ENCODE measurements around the gene SSTR3. TPM values are rescaled to one million over a fixed set of nuclear protein-coding genes. Genes with fewer than 3 reads are reported as not detected.

The SSTR3 gene
- total and polyA plus RNA-seq, 2 of the 13 experiments (the other 11 are each of a cell fraction or from before 2014, with no cell fraction given) = 0.08 to 0.64 TPM

- H3K4me1 ChIP-seq (ENCODE audit: insufficient read depth, low read length) = peaks cover 66% of the 10 kb centered on the region
- FAIRE-seq = no peak
- no TSS peak for BruUV-seq (replicated peaks)
- no peaks in the 10 kb centered on the region for H3K36me3 ChIP-seq (replicated peaks in 1 of 2; ENCODE audit: control insufficient read depth in 1 of 2, insufficient read depth in 2 of 2, low read length in 2 of 2)
- peaks cover 3% of the 10 kb centered on the region; the same call in 1 of the 2 replicates for H4K20me1 ChIP-seq (ENCODE audit: insufficient read depth, low read length)
- TF ChIP-seq HINFP (CRISPR knock-in tag; IDR thresholded peaks at IDR 0.05; ENCODE audit: low read depth) (no peak), HHEX (CRISPR knock-in tag; IDR thresholded peaks at IDR 0.05) (no peak), ZNF546 (CRISPR knock-in tag; conservative IDR thresholded peaks at IDR 0.05) (no peak), MTERF4 (CRISPR knock-in tag; IDR thresholded peaks at IDR 0.05) (no peak), EP300 (IDR thresholded peaks at IDR 0.05; ENCODE audit: low read depth in 2 of 2, low read length in 2 of 2) (no peak), EP300 (CRISPR knock-in tag; IDR thresholded peaks at IDR 0.05; ENCODE audit: borderline replicate concordance) (no peak), TGIF2 (CRISPR knock-in tag; IDR thresholded peaks at IDR 0.05) (no peak), IKZF4 (CRISPR knock-in tag; IDR thresholded peaks at IDR 0.05; ENCODE audit: borderline replicate concordance, low read depth, not compliant biosample characterization) (no peak)
- ChIA-PET POLR2A (interaction anchor here (2.2 to 3.4 kb wide), 2 partner anchors 8 to 18 kb away, joined by 11 to 22 read pairs; partner anchors contain the start of gene C1QTNF6), CTCF (ENCODE audit: low intra/inter-chr PET ratio, low total read pairs) (interaction anchor here (1.1 kb wide), 1 partner anchor 35 kb away, joined by 3 read pairs; no protein-coding TSS in a partner anchor)
- no peak overlapping the region for H3K4me2 ChIP-seq (ENCODE audit: low read depth, low read length)
- in situ Hi-C loops (cut with HindIII; ENCODE audit: extremely low pct_ligation_motif_present, low pct_unique_long_range_greater_than_20kb) (loop anchor here (5.0 kb wide), 1 partner anchor 34 kb away; no protein-coding TSS in a partner anchor), intact Hi-C loops (cut with micrococcal nuclease; ENCODE audit: unreplicated experiment) (loop anchor here (5.0 kb wide), 1 partner anchor 164 kb away; no protein-coding TSS in a partner anchor)
- peak overlapping the region; percentile 90 for H3K27ac ChIP-seq (ENCODE audit: extremely low read length, insufficient read depth, low read length)
- H3K27me3 ChIP-seq (ENCODE audit: control insufficient read depth in 1 of 2, insufficient read depth in 2 of 2, low read length in 2 of 2) = no peaks in the 10 kb centered on the region
- H2AFZ ChIP-seq (ENCODE audit: low read length) = no peak overlapping the region
- ATAC-seq = no peak
- H3K79me2 ChIP-seq (ENCODE audit: insufficient read depth, low read length) = no peaks in the 10 kb centered on the region
- 100% methylated on average over 4 of the region's 4 CpGs for WGBS (ENCODE audit: low lambda C conversion rate)
- no peak for DNase-seq (ENCODE audit: low spot score)
- no peaks in the 10 kb centered on the region for H3K9me3 ChIP-seq (ENCODE audit: low read length)
- H3K9ac ChIP-seq (ENCODE audit: insufficient read depth, low read depth, low read length) = no peak overlapping the region
- no peak overlapping the region for H3K4me3 ChIP-seq (replicated peaks in 1 of 3; ENCODE audit: insufficient read depth in 1 of 3, low read depth in 2 of 3, low read length in 3 of 3)
Observed at GRCh38 chr22:37195921-37196320, 16.4 kb downstream of the SSTR3 start.
